ENCODE data around the gene GNB1. TPM values are rescaled to one million over a fixed set of nuclear protein-coding genes. Genes with fewer than 3 reads are reported as not detected.

GNB1 gene
- total and polyA plus RNA-seq, 9 of the 15 experiments (the other 6 are each of a cell fraction or from before 2014, with no cell fraction given), result 34.3 to 388 (median 114) TPM

DNA sequence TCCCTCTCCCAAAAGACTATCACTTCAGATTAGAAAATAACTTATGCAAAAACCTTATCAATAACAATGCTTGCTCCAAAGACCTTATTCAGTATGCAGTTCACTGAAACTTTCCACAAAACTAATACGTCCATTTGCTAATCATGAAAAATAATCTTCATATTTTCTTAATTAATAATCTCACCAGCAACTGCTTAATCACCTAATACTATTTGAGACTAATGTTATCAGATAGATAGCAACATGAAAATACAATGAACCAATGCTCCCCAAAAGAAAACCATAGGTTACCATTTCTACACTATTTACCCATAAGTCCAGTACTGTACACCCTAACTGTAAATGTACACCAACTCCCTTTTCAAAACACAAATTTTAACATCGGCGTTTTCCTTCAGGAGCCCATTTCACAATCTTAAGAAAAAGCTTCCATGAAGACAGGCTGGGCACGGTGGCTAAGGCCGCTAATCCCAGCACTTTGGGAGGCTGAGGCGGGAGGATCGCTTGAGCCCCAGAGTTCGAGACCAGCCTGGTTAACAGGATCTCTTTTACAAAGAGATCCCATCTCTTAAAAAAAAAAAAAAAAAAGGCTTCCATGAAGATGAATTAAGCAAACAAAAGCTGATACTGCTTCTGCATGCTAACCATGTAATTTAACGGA is 1.7 kb downstream of the GNB1 start (continued):
- TF ChIP-seq, protein P1, sequence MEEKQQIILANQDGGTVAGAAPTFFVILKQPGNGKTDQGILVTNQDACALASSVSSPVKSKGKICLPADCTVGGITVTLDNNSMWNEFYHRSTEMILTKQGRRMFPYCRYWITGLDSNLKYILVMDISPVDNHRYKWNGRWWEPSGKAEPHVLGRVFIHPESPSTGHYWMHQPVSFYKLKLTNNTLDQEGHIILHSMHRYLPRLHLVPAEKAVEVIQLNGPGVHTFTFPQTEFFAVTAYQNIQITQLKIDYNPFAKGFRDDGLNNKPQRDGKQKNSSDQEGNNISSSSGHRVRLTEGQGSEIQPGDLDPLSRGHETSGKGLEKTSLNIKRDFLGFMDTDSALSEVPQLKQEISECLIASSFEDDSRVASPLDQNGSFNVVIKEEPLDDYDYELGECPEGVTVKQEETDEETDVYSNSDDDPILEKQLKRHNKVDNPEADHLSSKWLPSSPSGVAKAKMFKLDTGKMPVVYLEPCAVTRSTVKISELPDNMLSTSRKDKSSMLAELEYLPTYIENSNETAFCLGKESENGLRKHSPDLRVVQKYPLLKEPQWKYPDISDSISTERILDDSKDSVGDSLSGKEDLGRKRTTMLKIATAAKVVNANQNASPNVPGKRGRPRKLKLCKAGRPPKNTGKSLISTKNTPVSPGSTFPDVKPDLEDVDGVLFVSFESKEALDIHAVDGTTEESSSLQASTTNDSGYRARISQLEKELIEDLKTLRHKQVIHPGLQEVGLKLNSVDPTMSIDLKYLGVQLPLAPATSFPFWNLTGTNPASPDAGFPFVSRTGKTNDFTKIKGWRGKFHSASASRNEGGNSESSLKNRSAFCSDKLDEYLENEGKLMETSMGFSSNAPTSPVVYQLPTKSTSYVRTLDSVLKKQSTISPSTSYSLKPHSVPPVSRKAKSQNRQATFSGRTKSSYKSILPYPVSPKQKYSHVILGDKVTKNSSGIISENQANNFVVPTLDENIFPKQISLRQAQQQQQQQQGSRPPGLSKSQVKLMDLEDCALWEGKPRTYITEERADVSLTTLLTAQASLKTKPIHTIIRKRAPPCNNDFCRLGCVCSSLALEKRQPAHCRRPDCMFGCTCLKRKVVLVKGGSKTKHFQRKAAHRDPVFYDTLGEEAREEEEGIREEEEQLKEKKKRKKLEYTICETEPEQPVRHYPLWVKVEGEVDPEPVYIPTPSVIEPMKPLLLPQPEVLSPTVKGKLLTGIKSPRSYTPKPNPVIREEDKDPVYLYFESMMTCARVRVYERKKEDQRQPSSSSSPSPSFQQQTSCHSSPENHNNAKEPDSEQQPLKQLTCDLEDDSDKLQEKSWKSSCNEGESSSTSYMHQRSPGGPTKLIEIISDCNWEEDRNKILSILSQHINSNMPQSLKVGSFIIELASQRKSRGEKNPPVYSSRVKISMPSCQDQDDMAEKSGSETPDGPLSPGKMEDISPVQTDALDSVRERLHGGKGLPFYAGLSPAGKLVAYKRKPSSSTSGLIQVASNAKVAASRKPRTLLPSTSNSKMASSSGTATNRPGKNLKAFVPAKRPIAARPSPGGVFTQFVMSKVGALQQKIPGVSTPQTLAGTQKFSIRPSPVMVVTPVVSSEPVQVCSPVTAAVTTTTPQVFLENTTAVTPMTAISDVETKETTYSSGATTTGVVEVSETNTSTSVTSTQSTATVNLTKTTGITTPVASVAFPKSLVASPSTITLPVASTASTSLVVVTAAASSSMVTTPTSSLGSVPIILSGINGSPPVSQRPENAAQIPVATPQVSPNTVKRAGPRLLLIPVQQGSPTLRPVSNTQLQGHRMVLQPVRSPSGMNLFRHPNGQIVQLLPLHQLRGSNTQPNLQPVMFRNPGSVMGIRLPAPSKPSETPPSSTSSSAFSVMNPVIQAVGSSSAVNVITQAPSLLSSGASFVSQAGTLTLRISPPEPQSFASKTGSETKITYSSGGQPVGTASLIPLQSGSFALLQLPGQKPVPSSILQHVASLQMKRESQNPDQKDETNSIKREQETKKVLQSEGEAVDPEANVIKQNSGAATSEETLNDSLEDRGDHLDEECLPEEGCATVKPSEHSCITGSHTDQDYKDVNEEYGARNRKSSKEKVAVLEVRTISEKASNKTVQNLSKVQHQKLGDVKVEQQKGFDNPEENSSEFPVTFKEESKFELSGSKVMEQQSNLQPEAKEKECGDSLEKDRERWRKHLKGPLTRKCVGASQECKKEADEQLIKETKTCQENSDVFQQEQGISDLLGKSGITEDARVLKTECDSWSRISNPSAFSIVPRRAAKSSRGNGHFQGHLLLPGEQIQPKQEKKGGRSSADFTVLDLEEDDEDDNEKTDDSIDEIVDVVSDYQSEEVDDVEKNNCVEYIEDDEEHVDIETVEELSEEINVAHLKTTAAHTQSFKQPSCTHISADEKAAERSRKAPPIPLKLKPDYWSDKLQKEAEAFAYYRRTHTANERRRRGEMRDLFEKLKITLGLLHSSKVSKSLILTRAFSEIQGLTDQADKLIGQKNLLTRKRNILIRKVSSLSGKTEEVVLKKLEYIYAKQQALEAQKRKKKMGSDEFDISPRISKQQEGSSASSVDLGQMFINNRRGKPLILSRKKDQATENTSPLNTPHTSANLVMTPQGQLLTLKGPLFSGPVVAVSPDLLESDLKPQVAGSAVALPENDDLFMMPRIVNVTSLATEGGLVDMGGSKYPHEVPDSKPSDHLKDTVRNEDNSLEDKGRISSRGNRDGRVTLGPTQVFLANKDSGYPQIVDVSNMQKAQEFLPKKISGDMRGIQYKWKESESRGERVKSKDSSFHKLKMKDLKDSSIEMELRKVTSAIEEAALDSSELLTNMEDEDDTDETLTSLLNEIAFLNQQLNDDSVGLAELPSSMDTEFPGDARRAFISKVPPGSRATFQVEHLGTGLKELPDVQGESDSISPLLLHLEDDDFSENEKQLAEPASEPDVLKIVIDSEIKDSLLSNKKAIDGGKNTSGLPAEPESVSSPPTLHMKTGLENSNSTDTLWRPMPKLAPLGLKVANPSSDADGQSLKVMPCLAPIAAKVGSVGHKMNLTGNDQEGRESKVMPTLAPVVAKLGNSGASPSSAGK (IDR thresholded peaks at IDR 0.05), result no peak
- TF ChIP-seq BACH1 (tag; IDR thresholded peaks at IDR 0.05) (no peak), TSC22D4 (tag; IDR thresholded peaks at IDR 0.05) (no peak), GABPB2 (CRISPR knock-in tag; conservative IDR thresholded peaks at IDR 0.05) (no peak), ZNF277 (CRISPR knock-in tag; IDR thresholded peaks at IDR 0.05; ENCODE audit: borderline replicate concordance) (no peak), KAT7 (CRISPR knock-in tag; IDR thresholded peaks at IDR 0.05; ENCODE audit: borderline replicate concordance) (peak; percentile 11; the same call in 1 of the 2 replicates), HDAC6 (IDR thresholded peaks at IDR 0.05; ENCODE audit: low read depth, low read length) (no peak), KDM1A (IDR thresholded peaks at IDR 0.05) (0 out of 4 replicates have a peak, but pooled peaks of 1 of the 2 experiments have one; percentile 26), ZFP1 (CRISPR knock-in tag; IDR thresholded peaks at IDR 0.05) (no peak), ZNF197 (CRISPR knock-in tag; IDR thresholded peaks at IDR 0.05; ENCODE audit: low read depth) (no peak)
- TF ChIP-seq, protein P2, sequence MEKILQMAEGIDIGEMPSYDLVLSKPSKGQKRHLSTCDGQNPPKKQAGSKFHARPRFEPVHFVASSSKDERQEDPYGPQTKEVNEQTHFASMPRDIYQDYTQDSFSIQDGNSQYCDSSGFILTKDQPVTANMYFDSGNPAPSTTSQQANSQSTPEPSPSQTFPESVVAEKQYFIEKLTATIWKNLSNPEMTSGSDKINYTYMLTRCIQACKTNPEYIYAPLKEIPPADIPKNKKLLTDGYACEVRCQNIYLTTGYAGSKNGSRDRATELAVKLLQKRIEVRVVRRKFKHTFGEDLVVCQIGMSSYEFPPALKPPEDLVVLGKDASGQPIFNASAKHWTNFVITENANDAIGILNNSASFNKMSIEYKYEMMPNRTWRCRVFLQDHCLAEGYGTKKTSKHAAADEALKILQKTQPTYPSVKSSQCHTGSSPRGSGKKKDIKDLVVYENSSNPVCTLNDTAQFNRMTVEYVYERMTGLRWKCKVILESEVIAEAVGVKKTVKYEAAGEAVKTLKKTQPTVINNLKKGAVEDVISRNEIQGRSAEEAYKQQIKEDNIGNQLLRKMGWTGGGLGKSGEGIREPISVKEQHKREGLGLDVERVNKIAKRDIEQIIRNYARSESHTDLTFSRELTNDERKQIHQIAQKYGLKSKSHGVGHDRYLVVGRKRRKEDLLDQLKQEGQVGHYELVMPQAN (IDR thresholded peaks at IDR 0.05; ENCODE audit: borderline replicate concordance), result no peak
